Pancreas (tissue), 10 donors: ENCODE measurements around the gene MAGEB1. TPM values are rescaled to one million over a fixed set of nuclear protein-coding genes. Genes with fewer than 3 reads are reported as not detected.

Experiments
- ATAC-seq, 4 donors: fragments of 200-7000 bp; cut with Tn5 transposase; one replicate each; pipeline versions ENCODE4 v1.8.0 to v1.9.1; 2020; ENCODE audit warnings: mild to moderate bottlenecking in 4 of 4, moderate library complexity in 4 of 4
- DNase-seq, 6 donors: peaks; one replicate each; pipeline ENCODE4 v3.0.0-alpha.2; 2020
- FAIRE-seq: peaks from 2 replicates; lab custom pipeline; 2012; peaks lifted over from hg19 to GRCh38; lab: Jason Lieb, UNC
- H3K27ac ChIP-seq, 4 donors: fragments of 200-600 bp; sonication (generic); 1 replicate in 3 of 4; 2 replicates in 1 of 4; pipeline versions ENCODE4 v1.5.0 to v1.8.0; 2020
- H3K27me3 ChIP-seq, 4 donors: fragments of 200-600 bp; one replicate each; pipeline ENCODE4 v1.8.0; 2021
- H3K36me3 ChIP-seq, 3 donors: fragments of 200-600 bp; sonication (generic) in 1 of 3; one replicate each; pipeline versions ENCODE4 v1.5.0 to v1.8.0; 2020 to 2021
- H3K4me1 ChIP-seq, 3 donors: fragments of 200-600 bp; one replicate each; pipeline ENCODE4 v1.8.0; 2021
- H3K4me3 ChIP-seq, 4 donors: fragments of 200-600 bp; sonication (generic) in 2 of 4; one replicate each; pipeline versions ENCODE4 v1.5.0 to v1.8.0; 2020 to 2021
- H3K9me3 ChIP-seq, 4 donors: fragments of 200-600 bp; one replicate each; pipeline ENCODE4 v1.8.0; 2021
- WGBS, 2 donors: extraction: QIAGEN DNeasy Blood & Tissue Kit; methylation state at CpG; one replicate each; pipeline ENCODE4 v1.1.7; 2013; 5-methylcytosine and 5-hydroxymethylcytosine counted together
- intact Hi-C, 3 donors: fragments of 100-400 bp; cut with DNase I; formaldehyde crosslinking; loops; one replicate each; pipeline versions ENCODE4 v1.11.1 to v1.14.2; 2022
- polyA plus RNA-seq, 2 donors: library from polyadenylated mRNA; stranded (reverse); fragments of 200-250 nt; gene quantifications; one replicate each; pipeline ENCODE4 v1.2.3, GENCODE V29; 2013
- total RNA-seq, 6 donors: library from RNA; stranded (reverse); fragmentation: NEBNext Ultra II Directional in 4 of 6; extraction: Animal tissue kit (Norgen Biotek cat#: 25700) in 4 of 6; gene quantifications; one replicate each; pipeline versions ENCODE4 v1.2.1 to v1.2.4, GENCODE V29; 2021 to 2023
- TF ChIP-seq, protein P1 (sequence below), 4 donors: fragments of 200-600 bp; sonication (generic) in 3 of 4; IDR thresholded peaks; one replicate each; pipeline versions ENCODE4 v1.5.0 to v1.8.0; 2021; ENCODE audit warnings: antibody characterized with exemption in 4 of 4
- donor health status: healthy with polysubstance abuse.
- donor health status: DM: no; HTN: no; CAD: no; lungs with moderate emphysema.
- donor health status: DM: no; HTN: no; CAD: no.
- donor health status: control.
- donor health status: control.
- donor health status: Bipolar disorder and iron deficiency.
- donor health status: DM: yes; HTN: yes; CAD: no.
- donor health status: DM: no; HTN: no; CAD: no.
- donor health status: DM: no; HTN: no; CAD: no.
- donor health status: DM: yes; HTN: yes; CAD: no.

Gene MAGEB1
- total and polyA plus RNA-seq, 8 donors, result not detected

DNA sequence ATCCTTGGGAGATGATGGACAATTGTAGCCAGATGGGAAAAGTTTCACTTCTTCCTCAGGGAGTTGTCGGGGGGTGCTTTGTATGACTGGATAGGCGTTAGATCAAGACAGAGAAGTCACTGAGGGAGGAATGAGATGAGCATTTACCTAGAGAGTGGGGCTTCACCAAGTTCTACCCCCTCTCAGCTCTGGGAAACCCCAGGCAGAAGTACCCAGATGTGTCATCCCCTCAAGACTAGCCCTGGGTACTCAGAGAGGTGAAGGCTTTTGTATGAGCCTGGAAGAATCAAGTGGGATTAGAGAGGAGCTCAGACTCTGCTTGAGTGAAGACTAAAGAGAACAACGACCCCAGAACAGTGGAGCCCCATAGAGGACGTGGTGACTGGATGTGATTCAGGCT lies 1.9 kb downstream of the MAGEB1 start:
- no peaks in the 10 kb centered on the region for H3K27me3 ChIP-seq
- 61 to 64% methylated on average over 4 of the region's 4 CpGs for WGBS, 2 donors
- no peak overlapping the region for H3K27ac ChIP-seq
- no peak for DNase-seq
- no peak overlapping the region for H3K4me3 ChIP-seq
- TF ChIP-seq, protein P1, sequence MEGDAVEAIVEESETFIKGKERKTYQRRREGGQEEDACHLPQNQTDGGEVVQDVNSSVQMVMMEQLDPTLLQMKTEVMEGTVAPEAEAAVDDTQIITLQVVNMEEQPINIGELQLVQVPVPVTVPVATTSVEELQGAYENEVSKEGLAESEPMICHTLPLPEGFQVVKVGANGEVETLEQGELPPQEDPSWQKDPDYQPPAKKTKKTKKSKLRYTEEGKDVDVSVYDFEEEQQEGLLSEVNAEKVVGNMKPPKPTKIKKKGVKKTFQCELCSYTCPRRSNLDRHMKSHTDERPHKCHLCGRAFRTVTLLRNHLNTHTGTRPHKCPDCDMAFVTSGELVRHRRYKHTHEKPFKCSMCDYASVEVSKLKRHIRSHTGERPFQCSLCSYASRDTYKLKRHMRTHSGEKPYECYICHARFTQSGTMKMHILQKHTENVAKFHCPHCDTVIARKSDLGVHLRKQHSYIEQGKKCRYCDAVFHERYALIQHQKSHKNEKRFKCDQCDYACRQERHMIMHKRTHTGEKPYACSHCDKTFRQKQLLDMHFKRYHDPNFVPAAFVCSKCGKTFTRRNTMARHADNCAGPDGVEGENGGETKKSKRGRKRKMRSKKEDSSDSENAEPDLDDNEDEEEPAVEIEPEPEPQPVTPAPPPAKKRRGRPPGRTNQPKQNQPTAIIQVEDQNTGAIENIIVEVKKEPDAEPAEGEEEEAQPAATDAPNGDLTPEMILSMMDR (IDR thresholded peaks at IDR 0.05), result no peak
- H3K9me3 ChIP-seq, result no peaks in the 10 kb centered on the region
- ATAC-seq, result no peak
- FAIRE-seq, result no peak
- H3K36me3 ChIP-seq, result no peaks in the 10 kb centered on the region
- intact Hi-C loops, result no loop called here
- H3K4me1 ChIP-seq, result no peaks in the 10 kb centered on the region

DNA sequence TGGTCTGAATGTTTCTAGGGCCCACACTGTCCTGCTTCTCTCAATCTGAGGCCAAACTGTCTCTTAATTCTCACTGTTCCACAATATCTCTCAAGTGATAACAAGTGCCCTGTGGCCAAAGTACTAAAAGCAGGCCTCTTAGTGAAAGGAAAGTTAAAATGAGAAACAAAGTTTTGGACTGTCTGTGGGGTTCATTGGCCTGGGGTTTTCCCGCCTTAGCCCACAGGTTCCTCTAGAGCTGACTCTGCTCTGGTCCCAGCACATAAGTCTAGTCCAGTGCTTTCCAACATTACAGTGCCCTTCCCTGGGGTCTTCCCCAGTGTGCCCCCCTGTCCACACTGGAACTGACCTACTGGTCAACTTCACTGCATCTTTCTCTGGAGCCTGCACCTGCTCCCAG lies 6.3 kb downstream of the MAGEB1 start:
- WGBS, 2 donors, result 81% methylated on average over 1 of the region's 1 CpG

DNA sequence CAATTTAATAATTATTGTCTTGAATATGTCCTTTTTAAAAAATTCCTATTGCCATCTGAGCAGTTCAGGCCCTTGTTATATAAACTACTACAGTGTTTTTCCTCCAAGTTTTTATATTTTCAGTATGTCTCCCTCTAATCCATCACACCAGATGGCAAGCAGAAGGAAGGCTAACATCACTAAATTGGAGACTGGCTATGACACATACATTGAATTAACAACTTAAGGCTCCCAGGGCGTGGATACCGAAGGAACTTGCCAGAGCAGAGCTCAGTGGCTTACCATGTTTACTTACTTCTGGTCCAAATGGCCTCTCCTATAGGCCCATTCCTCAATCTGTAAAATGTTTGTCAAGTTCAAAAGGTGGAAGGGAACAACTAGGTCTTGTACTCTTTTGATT lies 13.0 kb downstream of the MAGEB1 start:
- no peaks in the 10 kb centered on the region for H3K4me1 ChIP-seq
- H3K27ac ChIP-seq, result no peak overlapping the region
- 59 to 72% methylated on average over 2 of the region's 2 CpGs for WGBS, 2 donors
- FAIRE-seq, result no peak
- intact Hi-C loops, result no loop called here
- no peaks in the 10 kb centered on the region for H3K9me3 ChIP-seq
- no peak overlapping the region for H3K4me3 ChIP-seq
- DNase-seq, result no peak
- H3K27me3 ChIP-seq, result peaks cover 0 to 16% (median 3%) of the 10 kb centered on the region in 4 donors
- no peaks in the 10 kb centered on the region for H3K36me3 ChIP-seq
- ATAC-seq, result no peak
- TF ChIP-seq, protein P1 (IDR thresholded peaks at IDR 0.05), result no peak

More for the DNA sequence above, 6.3 kb downstream of the MAGEB1 start:
- DNase-seq (no peak), ATAC-seq (no peak), FAIRE-seq (no peak)
- intact Hi-C loops, result no loop called here
- Histone ChIP-seq H3K4me1 (no peaks in the 10 kb centered on the region), H3K36me3 (no peaks in the 10 kb centered on the region), H3K27ac (no peak overlapping the region), H3K9me3 (no peaks in the 10 kb centered on the region), H3K27me3 (no peaks in the 10 kb centered on the region), H3K4me3 (no peak overlapping the region)
- TF ChIP-seq, protein P1 (IDR thresholded peaks at IDR 0.05), result no peak

DNA sequence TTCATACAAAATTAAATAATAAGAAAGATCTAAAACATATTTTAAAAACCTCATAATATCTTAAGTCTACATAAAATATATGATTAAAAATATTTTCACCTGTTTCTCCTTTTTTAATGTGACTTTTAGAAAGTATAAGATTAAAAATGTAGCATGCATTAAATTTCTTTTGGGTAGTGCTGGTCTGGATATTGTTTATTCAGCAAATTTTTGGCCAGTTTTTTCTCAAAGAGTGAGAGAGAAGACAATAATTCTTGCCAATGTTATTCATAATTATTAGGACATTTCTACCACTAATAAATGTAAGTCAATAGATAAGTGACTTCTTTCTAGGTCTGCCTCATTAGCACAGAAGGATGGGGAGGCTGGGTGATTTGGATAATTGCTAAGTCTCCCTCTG lies 14.1 kb downstream of the MAGEB1 start:
- no peaks in the 10 kb centered on the region for H3K36me3 ChIP-seq
- no peaks in the 10 kb centered on the region for H3K4me1 ChIP-seq
- intact Hi-C loops, result no loop called here
- ATAC-seq, result no peak
- DNase-seq, result no peak
- H3K4me3 ChIP-seq, result no peak overlapping the region
- H3K9me3 ChIP-seq, result no peaks in the 10 kb centered on the region
- TF ChIP-seq, protein P1 (IDR thresholded peaks at IDR 0.05), result no peak
- H3K27ac ChIP-seq, result no peak overlapping the region
- FAIRE-seq, result peak; percentile 94
- peaks cover 0 to 16% (median 3%) of the 10 kb centered on the region in 4 donors for H3K27me3 ChIP-seq

DNA sequence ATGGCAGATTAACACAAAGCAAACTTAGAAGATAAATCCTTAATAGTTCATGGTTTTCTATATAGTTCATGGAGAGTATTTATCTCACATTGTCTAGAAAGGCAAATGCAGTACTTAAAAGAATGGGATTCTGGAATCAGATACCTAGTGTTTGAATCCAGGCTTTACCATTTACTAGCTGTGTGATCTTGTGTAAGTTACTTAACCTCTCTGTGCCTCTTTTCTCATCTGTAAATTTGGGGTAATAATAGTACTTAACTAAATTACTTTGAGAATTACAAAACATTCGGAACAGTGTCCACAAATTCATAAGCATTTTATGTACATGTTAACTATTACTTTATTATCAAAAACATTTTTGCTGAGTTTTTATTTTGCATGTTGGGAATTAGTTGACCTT lies 15.8 kb downstream of the MAGEB1 start:
- Histone ChIP-seq H3K4me3 (no peak overlapping the region), H3K4me1 (no peaks in the 10 kb centered on the region), H3K9me3 (no peaks in the 10 kb centered on the region), H3K36me3 (no peaks in the 10 kb centered on the region), H3K27me3 (peaks cover 0 to 23% (median 3%) of the 10 kb centered on the region in 4 donors), H3K27ac (no peak overlapping the region)
- intact Hi-C loops, result no loop called here
- TF ChIP-seq, protein P1 (IDR thresholded peaks at IDR 0.05), result no peak
- 44 to 48% methylated on average over 1 of the region's 1 CpG for WGBS, 2 donors
- FAIRE-seq, result no peak
- no peak for DNase-seq
- ATAC-seq, result no peak
